Stimulated activated naive CD8-positive, alpha-beta T cell treated with anti-CD3 and anti-CD28 coated beads, Interleukin-15, amount 100 ng/mL, for 72 hours (primary cell): ENCODE data around the gene EMILIN2.
"Not testable (repeated sequence)": the region's sequence is repeated elsewhere in the genome, so short reads cannot be mapped to it uniquely, and the experiment has no call there.

Source experiments
- ATAC-seq: fragments of 150-1000 bp; cut with Tn5 transposase; 2 replicates; pipeline ENCODE4 v1.10.0; 2021; ENCODE audit warnings: mild to moderate bottlenecking, moderate library complexity
- DNase-seq, 2 donors: peaks; one replicate each; pipeline ENCODE4 v3.0.0; 2021 to 2022
- H3K27ac Mint-ChIP-seq, 2 donors: one replicate each; pipeline ENCODE4 v1.8.0; 2022; ENCODE audit warnings: mild to moderate bottlenecking in 2 of 2, mixed read lengths in 2 of 2, moderate library complexity in 2 of 2
- H3K27me3 Mint-ChIP-seq: one replicate; pipeline ENCODE4 v1.8.0; 2022; ENCODE audit warnings: mixed read lengths
- H3K4me1 Mint-ChIP-seq: one replicate; pipeline ENCODE4 v1.8.0; 2022; ENCODE audit warnings: mild to moderate bottlenecking, mixed read lengths
- H3K4me3 Mint-ChIP-seq, 2 donors: one replicate each; pipeline ENCODE4 v1.8.0; 2022; ENCODE audit warnings: mild to moderate bottlenecking in 2 of 2, mixed read lengths in 2 of 2, moderate library complexity in 1 of 2
- H3K9me3 Mint-ChIP-seq, 2 donors: one replicate each; pipeline ENCODE4 v1.8.0; 2022; ENCODE audit warnings: mixed read lengths in 2 of 2

EMILIN2 gene

GRCh38 chr18:2853926-2854664 is 7.3 kb downstream of the EMILIN2 start:
- peaks cover 16% of the 10 kb centered on the region for H3K4me1 Mint-ChIP-seq
- H3K27ac Mint-ChIP-seq: no peak overlapping the region
- H3K27me3 Mint-ChIP-seq: peaks cover 17% of the 10 kb centered on the region
- DNase-seq (no peak), ATAC-seq (no peak)
- no peak overlapping the region for H3K4me3 Mint-ChIP-seq
- H3K9me3 Mint-ChIP-seq: no peaks in the 10 kb centered on the region

DNA sequence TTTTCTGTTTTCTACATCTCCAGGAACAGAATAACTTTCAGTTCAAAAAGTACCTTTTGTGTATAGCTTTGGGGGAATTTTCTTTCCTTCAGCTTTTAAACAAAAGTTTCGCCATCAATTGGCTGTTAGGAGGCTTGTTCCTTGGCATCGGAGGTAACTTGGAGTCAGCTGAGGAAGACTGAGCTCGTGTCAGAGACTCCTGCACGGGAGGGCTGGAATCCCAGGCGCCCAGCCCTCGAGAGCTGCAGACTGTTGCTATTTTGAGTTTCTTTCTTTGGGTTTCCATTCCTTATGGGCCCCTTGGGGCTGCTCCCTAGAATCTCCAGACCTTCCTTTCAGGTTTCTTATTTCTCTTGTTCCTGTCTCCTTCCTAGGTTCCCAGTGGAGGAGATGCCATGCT is 8.1 kb downstream of the EMILIN2 start:
- ATAC-seq (no peak), DNase-seq (no peak)
- Mint-ChIP-seq H3K9me3 (no peaks in the 10 kb centered on the region), H3K4me3 (no peak overlapping the region), H3K27me3 (peaks cover 10% of the 10 kb centered on the region), H3K27ac (no peak overlapping the region), H3K4me1 (peaks cover 16% of the 10 kb centered on the region)

- H3K4me3 Mint-ChIP-seq: no peak overlapping the region
- peaks cover 10% of the 10 kb centered on the region for H3K27me3 Mint-ChIP-seq
- H3K9me3 Mint-ChIP-seq: no peaks in the 10 kb centered on the region
- peaks cover 12% of the 10 kb centered on the region for H3K4me1 Mint-ChIP-seq
- DNase-seq (no peak), ATAC-seq (no peak)
- H3K27ac Mint-ChIP-seq: peak overlapping the region in 1 of 2 donors; percentile 38
These were observed 8.9 kb downstream of the EMILIN2 start for GRCh38 chr18:2855560-2856350.

GRCh38 chr18:2856547-2857170 is 9.9 kb downstream of the EMILIN2 start:
- Mint-ChIP-seq H3K4me1 (peaks cover 9% of the 10 kb centered on the region), H3K27me3 (peaks cover under 1% of the 10 kb centered on the region), H3K27ac (no peak overlapping the region), H3K9me3 (no peaks in the 10 kb centered on the region), H3K4me3 (no peak overlapping the region)
- ATAC-seq (no peak), DNase-seq (no peak)

DNA sequence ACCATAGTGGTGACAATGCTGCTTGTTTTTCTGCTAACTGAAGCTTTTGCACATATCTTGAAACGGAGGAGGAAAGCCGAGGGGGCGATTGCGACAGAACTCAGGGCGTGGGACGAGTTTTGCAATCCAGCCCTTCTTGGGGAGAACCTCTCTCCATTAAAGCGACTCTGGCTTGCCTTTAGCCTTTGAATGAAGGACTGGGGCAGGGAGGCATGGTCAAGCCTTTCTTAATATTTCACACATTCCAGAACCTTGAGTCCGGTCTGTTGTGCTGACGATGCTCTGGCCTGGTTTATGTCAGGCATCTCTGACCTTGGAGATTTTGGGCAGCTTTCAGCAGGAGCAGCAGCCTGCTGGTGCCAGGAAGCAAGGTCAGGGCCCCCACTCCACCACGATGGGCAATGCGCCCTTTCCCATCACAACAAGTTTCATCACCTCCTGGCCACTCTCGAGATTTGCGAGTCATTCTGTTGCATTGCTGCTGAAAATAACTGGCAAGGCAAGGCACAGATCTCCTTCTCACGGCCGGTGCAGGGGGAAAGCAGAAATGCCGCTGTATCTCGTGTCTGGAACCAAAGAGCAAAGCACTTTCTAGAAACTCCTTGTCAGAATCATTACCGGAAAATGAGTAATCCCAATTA is 10.8 kb downstream of the EMILIN2 start:
- no peak overlapping the region for H3K27ac Mint-ChIP-seq
- no peak for DNase-seq
- H3K4me1 Mint-ChIP-seq: peaks cover 9% of the 10 kb centered on the region
- no peak for ATAC-seq
- no peaks in the 10 kb centered on the region for H3K9me3 Mint-ChIP-seq
- no peak overlapping the region for H3K4me3 Mint-ChIP-seq
- H3K27me3 Mint-ChIP-seq: no peaks in the 10 kb centered on the region

DNA sequence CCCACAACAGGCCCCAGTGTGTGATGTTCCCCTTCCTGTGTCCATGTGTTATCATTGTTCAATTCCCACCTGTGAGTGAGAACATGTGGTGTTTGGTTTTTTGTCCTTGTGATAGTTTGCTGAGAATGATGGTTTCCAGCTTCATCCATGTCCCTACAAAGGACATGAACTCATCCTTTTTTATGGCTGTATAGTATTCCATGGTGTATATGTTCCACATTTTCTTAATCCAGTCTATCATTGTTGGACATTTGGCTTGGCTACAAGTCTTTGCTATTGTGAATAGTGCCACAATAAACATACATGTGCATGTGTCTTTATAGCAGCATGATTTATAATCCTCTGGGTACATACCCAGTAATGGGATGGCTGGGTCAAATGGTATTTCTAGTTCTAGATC is 13.6 kb downstream of the EMILIN2 start:
- H3K4me1 Mint-ChIP-seq, DNase-seq, ATAC-seq, H3K9me3 Mint-ChIP-seq, H3K27me3 Mint-ChIP-seq, H3K27ac Mint-ChIP-seq, H3K4me3 Mint-ChIP-seq: not testable (repeated sequence)

DNA sequence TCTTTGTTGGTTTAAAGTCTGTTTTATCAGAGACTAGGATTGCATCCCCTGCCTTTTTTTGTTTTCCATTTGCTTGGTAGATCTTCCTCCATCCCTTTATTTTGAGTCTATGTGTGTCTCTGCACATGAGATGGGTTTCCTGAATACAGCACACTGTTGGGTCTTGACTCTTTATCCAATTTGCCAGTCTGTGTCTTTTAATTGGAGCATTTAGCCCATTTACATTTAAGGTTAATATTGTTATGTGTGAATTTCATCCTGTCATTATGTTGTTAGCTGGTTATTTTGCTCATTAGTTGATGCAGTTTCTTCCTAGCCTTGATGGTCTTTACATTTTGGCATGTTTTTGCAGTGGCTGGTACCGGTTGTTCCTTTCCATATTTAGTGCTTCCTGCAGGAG is 17.2 kb downstream of the EMILIN2 start:
- not testable (repeated sequence) for H3K27me3 Mint-ChIP-seq, ATAC-seq, H3K4me3 Mint-ChIP-seq, H3K4me1 Mint-ChIP-seq, DNase-seq, H3K27ac Mint-ChIP-seq
- H3K9me3 Mint-ChIP-seq: peaks cover 0 to 11% of the 10 kb centered on the region in 2 donors

DNA sequence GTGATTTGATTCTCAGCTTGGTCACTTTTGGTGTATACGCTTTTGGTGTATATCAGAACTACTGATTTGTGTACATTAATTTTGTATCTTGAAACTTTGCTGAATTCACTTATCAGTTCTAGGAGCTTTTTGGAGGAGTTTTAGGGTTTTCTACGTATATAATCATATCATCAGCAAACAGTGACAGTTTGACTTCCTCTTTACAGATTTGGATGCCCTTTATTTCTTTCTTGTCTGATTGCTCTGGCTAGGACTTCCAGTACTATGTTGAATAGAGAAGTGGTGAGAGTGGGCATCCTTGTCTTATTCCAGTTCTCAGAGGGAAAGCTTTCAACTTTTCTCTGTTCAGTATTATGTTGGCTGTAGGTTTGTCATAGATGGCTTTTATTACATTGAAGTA is 19.7 kb downstream of the EMILIN2 start:
- H3K27ac Mint-ChIP-seq, H3K27me3 Mint-ChIP-seq, H3K4me3 Mint-ChIP-seq, ATAC-seq, DNase-seq, H3K4me1 Mint-ChIP-seq: not testable (repeated sequence)
- H3K9me3 Mint-ChIP-seq: peaks cover 0 to 11% of the 10 kb centered on the region in 2 donors

- peak overlapping the region in 1 of 2 donors; percentile 42 for H3K27ac Mint-ChIP-seq
- DNase-seq: no peak
- no peak for ATAC-seq
- no peaks in the 10 kb centered on the region for H3K4me1 Mint-ChIP-seq
- no peak overlapping the region for H3K4me3 Mint-ChIP-seq
- H3K27me3 Mint-ChIP-seq: no peaks in the 10 kb centered on the region
- H3K9me3 Mint-ChIP-seq: peaks cover 0 to 11% of the 10 kb centered on the region in 2 donors
These were observed 22.4 kb downstream of the EMILIN2 start for GRCh38 chr18:2869207-2869606.

- no peaks in the 10 kb centered on the region for H3K9me3 Mint-ChIP-seq
- no peak for ATAC-seq
- no peak overlapping the region for H3K4me3 Mint-ChIP-seq
- no peaks in the 10 kb centered on the region for H3K4me1 Mint-ChIP-seq
- no peak for DNase-seq
- H3K27me3 Mint-ChIP-seq: no peaks in the 10 kb centered on the region
- H3K27ac Mint-ChIP-seq: no peak overlapping the region
These were observed 24.4 kb downstream of the EMILIN2 start for GRCh38 chr18:2871111-2871720.

GRCh38 chr18:2872095-2872494 is 25.3 kb downstream of the EMILIN2 start:
- no peak overlapping the region for H3K27ac Mint-ChIP-seq
- no peak for ATAC-seq
- no peaks in the 10 kb centered on the region for H3K27me3 Mint-ChIP-seq
- H3K9me3 Mint-ChIP-seq: no peaks in the 10 kb centered on the region
- no peak overlapping the region for H3K4me3 Mint-ChIP-seq
- no peak for DNase-seq
- no peaks in the 10 kb centered on the region for H3K4me1 Mint-ChIP-seq

- Mint-ChIP-seq H3K9me3 (no peaks in the 10 kb centered on the region), H3K27ac (no peak overlapping the region), H3K4me3 (no peak overlapping the region), H3K27me3 (no peaks in the 10 kb centered on the region), H3K4me1 (no peaks in the 10 kb centered on the region)
- no peak for DNase-seq
- no peak for ATAC-seq
These were observed 28.0 kb downstream of the EMILIN2 start for GRCh38 chr18:2874765-2875164.

- Mint-ChIP-seq H3K27ac (no peak overlapping the region), H3K27me3 (no peaks in the 10 kb centered on the region), H3K4me1 (peaks cover 23% of the 10 kb centered on the region), H3K9me3 (no peaks in the 10 kb centered on the region), H3K4me3 (no peak overlapping the region)
- DNase-seq: no peak
- ATAC-seq: no peak
These were observed 32.0 kb downstream of the EMILIN2 start for GRCh38 chr18:2878656-2879330.

GRCh38 chr18:2879889-2880288 is 33.1 kb downstream of the EMILIN2 start:
- H3K4me3 Mint-ChIP-seq: no peak overlapping the region
- H3K9me3 Mint-ChIP-seq: no peaks in the 10 kb centered on the region
- H3K4me1 Mint-ChIP-seq: peaks cover 29% of the 10 kb centered on the region
- ATAC-seq: no peak
- no peak for DNase-seq
- no peaks in the 10 kb centered on the region for H3K27me3 Mint-ChIP-seq
- H3K27ac Mint-ChIP-seq: no peak overlapping the region

DNA sequence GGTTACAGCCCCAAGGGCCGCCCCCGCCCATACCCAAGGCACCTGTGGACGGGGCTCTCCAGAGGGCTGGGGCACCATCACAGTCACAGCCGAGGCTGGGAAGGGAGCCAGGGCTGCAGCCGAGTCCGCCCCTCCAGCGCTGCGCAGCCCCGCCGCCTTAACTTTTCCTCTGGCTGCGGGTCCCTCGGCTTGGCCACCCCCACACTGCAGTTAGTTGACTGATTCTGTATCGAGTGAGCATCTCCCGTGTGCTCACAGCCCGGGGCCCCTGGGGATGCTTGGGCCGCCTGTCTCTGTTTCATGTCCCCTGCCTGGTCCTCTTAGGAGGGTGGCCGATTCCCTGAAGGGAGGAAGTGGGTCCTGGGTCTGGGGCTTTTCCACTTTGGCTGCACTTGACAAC is 33.7 kb downstream of the EMILIN2 start:
- no peaks in the 10 kb centered on the region for H3K27me3 Mint-ChIP-seq

More for the DNA sequence above, 33.7 kb downstream of the EMILIN2 start:
- Mint-ChIP-seq H3K4me1 (peaks cover 29% of the 10 kb centered on the region), H3K9me3 (no peaks in the 10 kb centered on the region), H3K27ac (no peak overlapping the region), H3K4me3 (no peak overlapping the region)
- ATAC-seq: no peak
- no peak for DNase-seq
